AML-193 (cell line): Measurements from ENCODE around the gene ZNF710.
A peak's percentile ranks its signal among the peaks of the same experiment; 100 is the strongest.

Experiments
- DNase-seq, 2 experiments: peaks; one replicate each; lab custom pipeline; 2025; lab: John Stamatoyannopoulos, UW

The ZNF710 gene

DNA sequence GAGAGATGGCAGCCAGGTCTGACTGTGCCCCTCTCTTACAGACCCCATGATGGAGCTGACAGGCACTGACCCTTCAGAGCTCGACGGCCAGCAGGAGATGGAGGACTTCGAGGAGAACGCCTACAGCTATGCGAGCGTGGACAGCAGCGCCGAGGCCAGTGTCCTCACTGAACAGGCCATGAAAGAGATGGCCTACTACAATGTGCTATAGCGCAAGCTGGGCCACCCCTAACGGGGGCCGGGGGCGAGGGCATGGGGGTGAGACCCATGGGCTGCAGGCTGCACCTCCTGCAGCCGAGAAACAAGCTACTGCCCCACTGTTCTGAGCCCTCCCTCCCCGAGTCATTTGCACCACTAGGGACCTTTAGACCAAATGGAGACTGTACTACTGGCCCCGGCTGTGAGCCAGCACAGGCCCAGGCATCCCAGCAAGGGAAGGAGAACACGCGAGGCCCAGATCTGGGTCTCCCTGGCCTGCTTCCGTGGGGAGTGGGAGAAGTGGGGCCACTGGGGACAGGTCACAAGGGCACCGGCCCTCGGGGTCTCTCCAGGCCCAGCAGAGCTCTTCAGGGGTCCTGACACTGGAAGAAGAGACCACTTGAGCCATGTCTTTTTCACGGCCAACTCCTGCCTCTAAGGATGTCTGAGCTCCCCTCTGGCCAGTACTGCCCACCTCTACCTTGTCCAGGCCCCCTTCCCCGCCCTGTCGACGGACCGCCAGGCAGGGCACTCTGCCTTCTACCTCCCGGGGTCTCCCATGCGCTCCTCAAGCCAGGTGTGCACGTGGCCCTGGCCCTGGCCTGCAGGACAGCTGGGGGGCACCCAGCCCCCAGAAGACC lies 78.7 kb downstream of the ZNF710 start:
- no peak for DNase-seq

DNA sequence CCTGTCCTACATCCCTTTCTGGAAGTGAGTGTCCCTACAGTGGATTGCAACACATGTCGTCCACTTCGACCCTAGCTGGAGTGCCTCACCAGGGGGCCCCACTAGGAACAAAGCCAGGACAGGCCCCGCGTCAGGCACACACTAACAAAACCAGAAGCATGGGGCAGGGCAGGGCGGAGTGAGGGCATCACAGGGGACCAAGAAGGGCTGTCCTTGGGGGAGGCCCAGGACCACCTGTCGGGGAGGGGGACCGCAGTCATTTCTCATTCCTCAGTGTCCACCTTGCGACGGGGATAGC lies 79.3 kb downstream of the ZNF710 start:
- no peak for DNase-seq

DNA sequence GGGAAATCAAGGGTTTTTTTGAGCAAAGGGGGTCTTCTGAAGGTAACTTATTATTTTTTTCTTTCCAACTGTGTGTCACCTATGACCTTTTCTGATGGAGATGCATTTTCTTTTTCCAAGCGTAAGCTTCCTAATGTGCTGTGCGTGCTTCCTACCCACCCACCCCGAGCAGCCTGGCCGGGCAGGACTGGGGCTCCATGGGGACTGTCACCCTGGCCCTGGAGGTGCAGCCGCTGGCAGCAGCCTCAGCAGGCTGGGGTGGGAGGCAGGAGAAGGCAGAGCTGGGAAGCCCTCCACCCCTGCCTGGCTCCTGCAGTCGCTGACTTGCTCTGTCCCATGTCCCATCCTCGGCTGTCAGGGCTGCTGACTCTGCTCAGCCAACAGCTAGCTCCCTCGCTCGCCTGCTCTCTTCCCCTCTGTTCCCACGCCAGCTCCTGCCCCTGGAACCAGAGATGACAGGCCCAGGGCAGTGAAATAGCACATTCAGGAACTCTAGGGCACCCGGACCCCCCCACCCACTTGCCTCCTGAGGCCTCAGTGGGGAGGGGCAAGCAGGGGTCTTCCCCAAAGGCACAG lies 79.8 kb downstream of the ZNF710 start:
- DNase-seq = no peak

DNA sequence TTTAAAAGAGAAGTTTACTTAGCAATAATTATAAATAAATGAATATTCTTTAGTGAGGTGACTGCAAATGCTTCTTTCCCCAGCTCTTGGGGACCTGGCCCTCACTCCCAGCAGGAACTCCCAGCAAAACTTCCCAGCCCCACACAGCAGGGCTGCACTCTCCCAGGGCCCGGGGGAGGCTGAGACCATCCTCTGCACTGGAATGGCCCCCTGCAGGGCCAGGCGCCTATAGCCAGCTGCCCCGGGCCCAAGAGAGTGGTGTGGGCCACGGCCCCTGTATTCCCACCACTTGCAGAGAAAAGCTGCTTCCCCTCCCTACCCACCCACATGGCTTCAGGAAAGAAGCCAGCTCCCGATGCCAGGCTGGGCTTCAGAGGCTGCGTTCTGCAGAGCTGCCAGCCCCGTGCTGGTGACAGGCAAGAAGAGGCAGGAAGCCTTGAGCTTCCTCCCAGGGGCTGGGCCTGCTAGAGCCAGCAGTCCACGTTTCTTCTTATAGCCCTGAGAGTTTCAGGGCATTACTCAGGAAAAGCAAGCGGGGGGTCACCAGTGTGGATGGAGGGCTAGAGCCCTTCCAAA lies 81.1 kb downstream of the ZNF710 start:
- no peak for DNase-seq

DNA sequence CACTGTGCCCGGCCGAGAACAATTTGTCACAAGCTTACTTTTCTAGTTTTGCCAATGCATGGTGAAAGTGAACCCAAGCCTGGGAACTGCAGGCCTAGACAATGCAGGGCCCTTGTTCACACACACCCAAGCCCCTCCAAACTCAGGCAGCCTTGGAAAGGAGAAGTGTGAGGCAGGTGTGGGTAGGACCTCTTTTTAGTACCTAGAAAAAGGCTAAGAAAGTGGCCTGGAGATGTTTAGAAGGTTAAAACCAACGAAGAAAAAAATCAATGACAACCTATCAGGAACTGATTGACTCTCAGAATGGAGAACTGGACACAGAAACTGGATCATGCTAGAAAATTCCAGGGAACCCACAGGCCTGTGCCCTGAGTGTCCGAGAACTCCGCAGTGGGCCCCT lies 82.3 kb downstream of the ZNF710 start:
- no peak for DNase-seq

DNA sequence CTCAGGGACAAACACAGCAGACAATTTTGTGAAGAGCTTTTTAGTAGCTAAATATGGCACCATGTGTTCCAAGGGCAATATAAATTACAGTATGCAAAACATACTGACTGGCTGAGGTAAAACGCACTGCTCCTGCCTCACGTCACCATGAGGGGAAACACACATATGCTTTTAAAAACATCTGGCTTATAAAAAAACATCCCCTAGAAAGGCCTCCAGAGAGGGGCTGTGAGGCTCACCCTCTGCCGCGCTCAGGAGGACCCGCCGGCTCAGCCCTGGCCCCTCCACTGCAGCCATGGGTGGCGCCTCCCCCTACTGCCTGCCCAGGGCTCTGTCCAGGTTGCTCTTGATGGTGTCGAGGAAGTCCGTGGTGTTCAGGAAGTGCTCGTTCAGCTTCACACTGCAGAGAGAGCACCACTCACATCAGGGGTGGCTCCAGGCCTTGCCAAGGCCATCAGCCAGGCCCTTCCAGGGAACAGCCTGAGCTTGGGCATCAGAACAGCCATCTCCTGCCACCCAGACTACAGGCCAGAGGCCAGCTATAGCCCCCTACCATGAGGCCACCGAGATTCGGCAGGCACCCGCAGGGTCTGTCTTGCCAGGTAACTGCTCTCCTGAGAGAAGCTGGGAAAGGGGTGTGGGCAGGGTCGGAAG lies 83.0 kb downstream of the ZNF710 start:
- no peak for DNase-seq

DNA sequence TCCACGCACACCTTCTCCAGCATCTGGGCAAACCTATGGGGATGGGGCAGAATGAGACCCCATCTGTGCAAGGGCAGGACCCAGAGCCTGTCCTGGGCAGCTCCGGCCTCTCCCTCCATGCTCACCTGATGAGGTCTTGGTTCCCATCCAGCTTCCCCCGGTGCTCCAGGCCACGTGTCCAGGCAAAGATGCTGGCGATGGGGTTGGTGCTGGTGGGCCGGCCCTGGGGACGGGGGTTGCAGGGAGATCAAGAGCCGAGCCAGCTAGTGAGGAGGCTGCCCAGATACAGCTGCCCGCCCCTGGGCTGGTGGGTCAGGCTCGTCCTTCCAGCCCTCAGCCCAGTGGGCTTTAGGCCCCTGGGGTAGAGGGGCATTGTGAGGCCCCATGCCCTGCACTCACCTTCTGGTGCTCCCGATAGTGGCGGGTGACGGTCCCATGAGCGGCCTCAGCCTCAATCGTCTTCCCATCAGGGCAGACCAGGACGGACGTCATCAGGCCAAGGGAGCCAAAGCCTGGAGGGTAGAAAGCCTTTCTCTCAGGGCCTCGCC lies 83.8 kb downstream of the ZNF710 start:
- DNase-seq = no peak

DNA sequence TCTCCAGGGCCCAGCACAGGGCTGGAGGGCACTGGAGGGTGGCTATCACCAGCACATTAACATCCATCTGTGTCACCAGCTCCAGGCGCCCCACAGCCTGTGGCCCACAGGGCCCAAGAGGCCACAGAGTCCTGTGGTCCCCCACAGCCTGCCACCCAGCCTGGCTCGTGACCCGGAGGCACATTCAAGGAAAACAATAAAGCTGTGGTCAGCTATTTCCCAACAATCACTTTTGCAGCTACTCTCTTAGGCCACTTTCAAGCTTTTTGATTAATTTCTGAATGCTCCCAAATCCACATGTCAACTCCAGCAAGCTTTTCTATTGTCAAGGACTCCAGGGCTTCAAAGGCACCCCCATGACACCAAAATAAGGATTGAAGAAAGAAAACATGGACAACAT lies 84.4 kb downstream of the ZNF710 start:
- DNase-seq = no peak

DNA sequence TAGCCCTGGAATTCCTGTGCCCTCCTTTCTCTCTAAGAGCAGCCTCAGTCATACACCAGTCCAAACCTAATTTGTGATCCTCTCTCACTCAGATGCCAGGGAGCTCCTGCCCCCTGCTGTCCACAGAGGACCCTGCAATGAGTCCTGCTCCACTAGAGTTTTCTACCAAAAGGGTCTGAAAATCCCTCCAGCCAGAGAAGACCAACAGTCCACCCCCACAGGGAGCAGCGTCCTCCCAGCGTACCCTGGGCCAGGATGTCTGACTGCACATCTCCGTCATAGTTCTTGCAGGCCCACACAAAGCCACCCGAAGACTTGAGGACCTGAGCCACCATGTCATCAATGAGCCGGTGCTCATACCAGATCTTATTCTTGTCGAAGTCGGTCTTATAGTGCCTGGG lies 85.7 kb downstream of the ZNF710 start:
- DNase-seq = peak; percentile 26 to 42

DNA sequence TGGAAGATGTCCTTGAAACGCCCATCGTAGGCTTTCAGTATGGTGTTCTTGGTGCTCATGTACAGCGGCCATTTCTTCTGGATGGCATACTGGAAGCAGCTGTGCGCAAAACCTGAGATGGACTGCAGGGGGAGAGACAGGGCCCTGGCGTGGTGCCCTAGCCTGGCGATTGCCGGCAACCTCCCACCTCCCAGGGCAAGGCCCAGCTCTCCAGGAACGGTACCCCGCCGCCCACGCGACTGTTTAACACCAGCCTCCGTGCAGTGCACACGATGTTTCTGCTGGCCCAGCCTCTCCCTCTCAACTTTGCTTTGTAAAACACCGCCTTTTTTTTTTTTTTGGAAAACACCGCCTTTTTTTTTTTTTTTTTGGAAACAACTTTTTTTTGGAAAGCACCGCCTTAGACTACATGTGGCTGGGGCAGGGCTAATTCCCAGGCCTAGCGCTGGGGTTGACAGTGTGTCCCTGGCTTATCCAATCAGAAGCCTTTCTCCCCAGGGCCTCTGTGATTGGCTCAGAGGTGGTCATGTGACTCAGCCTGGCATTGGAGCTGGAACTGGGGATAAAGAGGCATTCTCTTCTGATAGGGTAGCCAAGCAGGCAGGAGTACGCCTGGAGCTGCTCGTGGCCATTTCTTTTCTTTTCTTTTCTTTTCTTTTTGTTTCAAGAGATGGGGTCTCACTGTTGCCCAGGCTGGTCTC lies 86.5 kb downstream of the ZNF710 start:
- DNase-seq = peak; percentile 17 to 25

DNA sequence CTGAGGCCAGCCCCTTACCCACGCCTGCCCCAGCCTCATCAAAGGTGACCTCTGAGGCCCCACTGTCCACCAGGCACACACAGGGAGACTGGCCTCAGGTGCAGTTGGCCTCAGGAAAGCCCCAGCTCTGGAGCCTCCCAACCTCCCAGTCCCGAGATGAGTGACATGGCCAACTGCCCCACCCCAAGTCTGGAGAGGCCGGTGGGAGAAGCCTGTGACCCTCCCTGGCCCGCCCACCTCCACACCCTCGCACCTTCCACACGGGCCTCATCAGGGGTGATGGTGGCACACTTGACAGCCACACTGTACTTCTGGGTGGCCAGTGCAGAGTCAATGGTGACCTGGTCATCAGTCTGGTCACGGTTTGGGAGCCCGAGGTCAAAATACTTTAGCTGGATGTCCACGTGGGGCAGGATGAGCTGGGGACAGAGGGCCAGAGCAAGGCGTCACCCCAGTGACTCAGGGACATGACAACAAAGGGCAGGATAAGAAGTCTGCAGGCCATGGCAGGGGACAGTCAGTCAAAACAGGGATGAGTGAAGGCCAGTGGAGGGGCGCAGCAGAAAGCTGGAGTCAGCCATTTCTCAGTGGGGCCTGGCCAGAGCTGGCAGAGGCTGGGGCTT lies 89.2 kb downstream of the ZNF710 start:
- DNase-seq = no peak

DNA sequence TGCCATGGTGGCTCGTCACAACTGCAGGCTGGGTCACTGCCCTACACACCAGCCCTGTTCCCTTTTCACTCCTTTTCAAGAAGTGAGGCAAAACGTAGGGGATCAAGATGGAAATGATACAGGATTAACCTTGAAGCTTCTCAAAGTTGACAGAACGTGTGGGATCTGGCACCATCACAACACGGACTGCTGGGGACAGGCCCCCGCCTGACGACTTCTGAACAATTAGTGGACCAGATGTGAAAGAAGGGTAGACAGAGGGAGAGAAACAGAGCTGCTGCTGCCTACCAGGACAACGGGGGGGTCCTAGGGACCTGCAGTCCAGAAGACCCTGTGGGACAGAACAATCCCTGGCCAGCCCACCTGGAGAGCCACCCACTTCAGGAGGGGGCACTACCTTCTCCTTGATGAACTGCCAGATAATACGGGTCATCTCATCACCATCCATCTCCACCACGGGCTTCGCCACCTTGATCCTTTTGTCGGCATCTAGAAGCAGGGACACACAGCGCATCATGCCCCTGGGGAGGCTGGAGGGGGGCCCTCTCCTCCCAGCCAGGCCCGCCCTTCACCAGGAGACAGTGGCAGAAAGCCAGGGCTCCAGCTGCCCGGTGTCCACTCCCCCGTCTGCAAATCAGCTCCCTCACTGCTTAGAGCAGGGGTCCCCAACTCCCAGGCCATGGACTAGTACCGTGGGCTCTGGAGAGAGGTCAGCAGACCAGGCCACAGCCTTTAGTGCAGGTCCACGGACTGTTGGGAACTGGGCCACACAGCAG lies 90.2 kb downstream of the ZNF710 start:
- DNase-seq = no peak

DNA sequence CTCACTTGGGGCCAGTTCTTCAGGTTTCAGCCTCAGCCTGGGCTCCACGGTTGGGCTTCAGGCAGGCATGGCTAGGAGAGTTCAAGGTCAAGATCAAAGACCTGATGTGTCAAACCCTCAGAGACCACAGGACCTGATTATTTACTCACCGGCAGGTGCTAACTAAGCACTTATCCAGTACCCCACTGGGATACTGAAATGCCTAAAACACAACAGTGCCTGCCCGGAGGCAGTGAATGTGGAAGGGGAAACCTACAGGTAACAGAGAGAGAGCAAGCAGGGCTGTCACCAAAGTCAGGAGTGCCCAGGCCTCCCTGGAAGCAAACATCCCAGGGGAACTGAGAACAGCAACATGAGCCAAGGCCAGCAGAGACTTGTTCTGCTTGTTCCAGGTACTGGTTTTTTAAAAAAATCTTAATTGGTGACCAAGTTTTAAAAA lies 94.4 kb downstream of the ZNF710 start:
- no peak for DNase-seq

DNA sequence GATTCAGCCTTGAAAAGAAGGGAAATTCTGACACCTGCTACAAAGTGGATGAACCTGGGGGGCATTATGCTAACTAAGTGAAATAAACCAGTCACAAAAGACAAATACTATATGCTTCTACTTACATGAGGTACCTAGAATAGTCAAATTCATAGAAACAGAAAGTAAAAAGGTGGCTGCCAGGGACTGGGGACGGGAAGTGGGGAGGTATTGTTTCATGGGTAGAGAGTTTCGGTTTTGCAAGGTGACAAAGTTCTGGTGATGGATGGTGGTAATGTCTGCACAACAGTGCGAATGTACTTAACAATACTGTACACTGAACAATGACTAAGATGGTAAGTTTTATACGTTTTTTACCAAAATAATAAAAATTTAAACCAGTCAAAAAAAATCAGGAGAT lies 96.4 kb downstream of the ZNF710 start:
- no peak for DNase-seq

DNA sequence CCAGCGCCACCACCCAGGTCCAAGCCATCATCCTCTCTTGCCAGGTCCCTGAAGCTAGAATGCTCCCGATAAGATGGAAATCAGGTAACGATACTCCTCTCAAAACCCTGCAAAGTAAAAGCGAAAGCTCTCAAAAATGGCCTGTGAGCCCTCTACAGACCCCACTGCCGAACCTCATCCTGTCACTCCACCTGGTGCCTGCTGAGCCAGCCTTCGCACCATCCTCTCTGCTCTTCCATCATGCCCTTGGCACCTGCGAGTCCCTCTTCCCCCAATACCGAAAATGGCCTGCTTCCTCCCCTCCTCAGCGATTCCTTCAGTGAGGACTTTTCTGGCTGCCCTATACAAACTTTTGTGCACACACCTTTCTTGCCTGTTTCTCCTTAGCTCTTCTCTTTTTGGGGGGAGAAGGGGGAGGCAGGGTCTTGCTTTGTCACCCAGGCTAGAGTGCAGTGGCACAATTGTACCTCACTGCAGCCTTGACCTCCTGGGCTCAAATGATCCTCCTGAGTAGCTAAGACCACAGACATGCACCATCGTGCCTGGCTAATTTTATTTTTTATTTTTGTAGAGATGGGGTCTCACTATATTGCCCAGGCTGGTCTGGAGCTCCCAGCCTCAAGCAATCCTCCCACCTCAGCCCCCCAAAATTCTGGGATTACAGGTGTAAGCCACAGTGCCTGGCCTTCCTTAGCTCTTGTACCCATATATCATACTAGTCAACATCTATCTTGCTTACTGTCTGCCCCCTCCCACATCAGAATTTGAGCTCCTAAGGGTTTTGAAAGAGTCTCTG lies 98.1 kb downstream of the ZNF710 start:
- DNase-seq = no peak

DNA sequence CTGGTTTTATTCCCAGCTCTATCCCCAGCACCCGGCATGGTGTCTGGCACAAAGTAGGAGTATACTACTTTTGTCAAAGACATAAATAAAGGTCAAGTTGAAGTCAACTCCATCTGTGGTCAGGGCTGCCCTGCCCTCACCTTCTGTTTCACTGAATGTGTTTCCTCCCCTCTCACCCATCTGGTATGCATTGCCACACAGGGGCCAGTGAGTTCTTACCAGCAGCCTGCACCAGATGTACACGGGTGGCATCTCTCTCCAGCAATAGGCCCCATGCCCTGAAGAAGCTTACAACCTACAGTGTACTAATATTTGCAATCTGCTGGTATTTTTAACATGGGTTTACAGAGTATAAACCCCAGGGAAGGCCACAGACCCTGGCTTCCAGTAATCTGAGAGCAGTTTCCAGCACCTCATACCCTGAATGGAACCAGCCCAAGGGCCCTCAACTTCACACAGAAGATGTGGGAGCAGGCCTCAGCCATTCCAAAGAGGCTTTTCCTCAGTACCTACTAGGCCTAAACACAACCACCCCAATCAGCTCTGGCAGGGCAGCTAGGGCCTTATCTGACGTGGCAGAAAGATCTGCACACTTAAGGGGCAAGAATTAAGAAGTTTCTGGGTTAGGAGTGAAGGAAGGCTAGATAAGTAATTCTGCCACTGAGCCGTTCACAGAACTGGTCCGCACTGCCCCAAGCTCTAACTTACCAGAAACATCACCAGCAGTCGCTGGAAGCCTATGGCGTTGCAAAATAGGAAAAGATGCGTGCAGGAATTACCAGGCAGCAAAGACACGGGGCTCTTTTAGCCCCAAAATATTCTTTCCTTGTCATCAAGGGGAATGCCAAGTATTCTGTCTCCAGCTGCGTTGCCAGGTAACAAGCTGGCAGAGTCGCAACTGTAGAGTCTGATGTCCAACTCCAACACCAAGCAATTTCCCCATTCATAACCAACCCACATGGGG lies 99.0 kb downstream of the ZNF710 start:
- DNase-seq = peak; percentile 43 to 54

DNA sequence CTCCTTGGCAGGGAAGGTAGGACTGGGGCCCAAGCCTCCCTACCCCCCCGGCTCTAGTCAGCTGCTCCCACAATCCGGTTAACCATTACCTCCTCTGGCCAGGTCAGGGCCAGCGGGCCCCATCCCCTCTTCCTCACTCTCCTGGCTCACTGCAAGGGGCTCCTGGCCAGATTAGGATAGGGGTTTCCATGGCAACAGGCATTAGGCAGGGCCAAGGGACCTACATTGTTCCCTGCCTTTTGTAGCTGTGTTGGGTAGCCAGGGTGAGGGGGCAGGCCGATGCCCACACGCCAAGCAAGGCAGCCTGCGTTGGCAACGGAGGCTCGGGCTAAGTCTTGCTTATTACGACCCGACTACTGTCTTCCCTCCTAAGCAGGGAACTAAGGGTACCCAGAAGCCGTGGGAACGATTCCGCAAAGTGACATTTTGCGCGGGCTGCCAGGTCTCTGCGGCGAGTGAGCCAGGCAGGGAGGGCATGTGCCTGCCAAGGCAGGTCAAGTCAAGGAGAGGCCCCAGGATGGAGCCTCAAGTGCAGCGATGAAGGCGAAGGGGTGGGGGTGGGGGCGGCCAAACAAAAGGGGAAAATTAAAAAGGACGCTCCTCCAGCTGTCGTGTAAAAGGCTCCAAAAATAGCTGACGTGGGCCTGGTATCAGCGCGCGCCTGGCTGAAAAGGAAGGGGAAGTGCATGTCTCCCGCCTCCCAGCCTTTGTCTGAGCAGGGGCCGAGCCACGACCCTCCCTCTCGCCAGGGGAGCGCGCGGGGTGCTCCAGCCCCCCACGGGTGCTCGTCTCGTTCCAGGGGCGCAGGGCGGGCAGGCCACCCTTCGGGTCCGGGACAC lies 100.2 kb downstream of the ZNF710 start:
- DNase-seq = peak; percentile 34 to 46
